ENCODE data around the gene PARVB. TPM values are rescaled to one million over a fixed set of nuclear protein-coding genes. Genes with fewer than 3 reads are reported as not detected.

PARVB gene
- total and polyA plus RNA-seq, 9 of the 15 experiments (the other 6 are each of a cell fraction or from before 2014, with no cell fraction given): 1.1 to 59.2 (median 29.2) TPM

DNA sequence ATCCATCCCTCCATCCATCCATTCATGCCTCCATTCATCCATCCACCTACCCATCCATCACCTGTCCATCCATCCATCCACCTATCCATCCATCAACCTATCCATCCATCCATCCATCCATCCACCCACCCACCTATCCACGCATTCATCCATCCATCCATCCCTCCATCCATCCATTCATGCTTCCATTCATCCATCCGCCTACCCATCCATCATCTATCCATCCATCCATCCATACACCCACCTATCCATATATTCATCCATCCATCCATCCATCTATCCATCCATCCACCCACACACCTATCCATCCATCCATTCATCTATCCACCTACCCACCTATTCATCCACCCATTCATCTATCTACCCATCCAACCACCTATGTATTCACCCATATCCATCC lies 170.5 kb downstream of the PARVB start (continued):
- TF ChIP-seq, protein P1, sequence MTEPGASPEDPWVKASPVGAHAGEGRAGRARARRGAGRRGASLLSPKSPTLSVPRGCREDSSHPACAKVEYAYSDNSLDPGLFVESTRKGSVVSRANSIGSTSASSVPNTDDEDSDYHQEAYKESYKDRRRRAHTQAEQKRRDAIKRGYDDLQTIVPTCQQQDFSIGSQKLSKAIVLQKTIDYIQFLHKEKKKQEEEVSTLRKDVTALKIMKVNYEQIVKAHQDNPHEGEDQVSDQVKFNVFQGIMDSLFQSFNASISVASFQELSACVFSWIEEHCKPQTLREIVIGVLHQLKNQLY (CRISPR knock-in tag; conservative IDR thresholded peaks at IDR 0.05): no peak

DNA sequence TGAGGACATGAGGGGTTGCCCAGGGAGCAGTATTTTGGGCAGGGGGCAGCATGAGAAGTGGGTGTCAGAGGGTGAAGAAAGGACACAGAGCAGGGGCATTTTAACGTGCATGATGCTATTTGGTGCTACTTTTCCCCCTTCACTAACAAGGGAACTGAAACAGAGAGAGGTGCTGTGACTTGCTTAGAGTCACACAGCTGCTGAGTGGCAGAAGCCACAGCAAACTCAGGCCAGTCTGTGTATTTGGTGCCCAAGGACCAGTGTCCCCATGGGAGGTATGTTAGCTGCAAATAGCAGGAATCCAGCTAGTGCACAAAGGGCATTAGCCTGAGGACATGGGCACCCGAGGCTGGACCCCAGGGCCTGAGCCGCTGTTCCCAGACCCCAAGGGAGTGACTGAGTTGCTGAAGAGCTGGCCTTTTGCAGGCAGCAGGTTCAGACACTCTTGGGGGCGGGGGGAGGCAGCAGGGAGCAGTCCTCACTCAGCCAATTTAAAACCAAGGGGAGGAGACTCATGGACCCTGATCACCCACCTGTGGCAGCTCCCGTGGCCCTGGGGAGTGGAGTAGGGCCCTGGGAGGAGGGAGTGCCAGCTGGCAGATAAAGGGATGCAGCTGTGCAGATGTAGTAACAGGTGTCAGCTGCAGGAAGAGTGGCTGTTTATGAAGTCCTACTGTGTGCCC lies 171.2 kb downstream of the PARVB start:
- no peaks in the 10 kb centered on the region for H3K9me1 ChIP-seq (ENCODE audit: control insufficient read depth, insufficient read depth, low read length)
- no peak for ATAC-seq
- H3K36me3 ChIP-seq (ENCODE audit: control insufficient read depth, insufficient read depth, low read length): no peaks in the 10 kb centered on the region
- TF ChIP-seq POLR2AphosphoS5 (IDR thresholded peaks at IDR 0.05; ENCODE audit: control insufficient read depth, insufficient read depth, low read depth, low read length) (no peak), ZKSCAN8 (CRISPR knock-in tag; IDR thresholded peaks at IDR 0.05) (no peak), MCM2 (IDR thresholded peaks at IDR 0.05; ENCODE audit: low read depth) (no peak), POLR2AphosphoS2 (IDR thresholded peaks at IDR 0.05; ENCODE audit: low read length) (no peak), CEBPB (tag; IDR thresholded peaks at IDR 0.05) (no peak), BMI1 (IDR thresholded peaks at IDR 0.05; ENCODE audit: low read length) (no peak), SRSF9 (IDR thresholded peaks at IDR 0.05; ENCODE audit: borderline replicate concordance, low read depth, low read length) (no peak)
- TF ChIP-seq, protein P2, sequence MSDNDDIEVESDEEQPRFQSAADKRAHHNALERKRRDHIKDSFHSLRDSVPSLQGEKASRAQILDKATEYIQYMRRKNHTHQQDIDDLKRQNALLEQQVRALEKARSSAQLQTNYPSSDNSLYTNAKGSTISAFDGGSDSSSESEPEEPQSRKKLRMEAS (CRISPR knock-in tag; IDR thresholded peaks at IDR 0.05): no peak
- TF ChIP-seq, protein P3, sequence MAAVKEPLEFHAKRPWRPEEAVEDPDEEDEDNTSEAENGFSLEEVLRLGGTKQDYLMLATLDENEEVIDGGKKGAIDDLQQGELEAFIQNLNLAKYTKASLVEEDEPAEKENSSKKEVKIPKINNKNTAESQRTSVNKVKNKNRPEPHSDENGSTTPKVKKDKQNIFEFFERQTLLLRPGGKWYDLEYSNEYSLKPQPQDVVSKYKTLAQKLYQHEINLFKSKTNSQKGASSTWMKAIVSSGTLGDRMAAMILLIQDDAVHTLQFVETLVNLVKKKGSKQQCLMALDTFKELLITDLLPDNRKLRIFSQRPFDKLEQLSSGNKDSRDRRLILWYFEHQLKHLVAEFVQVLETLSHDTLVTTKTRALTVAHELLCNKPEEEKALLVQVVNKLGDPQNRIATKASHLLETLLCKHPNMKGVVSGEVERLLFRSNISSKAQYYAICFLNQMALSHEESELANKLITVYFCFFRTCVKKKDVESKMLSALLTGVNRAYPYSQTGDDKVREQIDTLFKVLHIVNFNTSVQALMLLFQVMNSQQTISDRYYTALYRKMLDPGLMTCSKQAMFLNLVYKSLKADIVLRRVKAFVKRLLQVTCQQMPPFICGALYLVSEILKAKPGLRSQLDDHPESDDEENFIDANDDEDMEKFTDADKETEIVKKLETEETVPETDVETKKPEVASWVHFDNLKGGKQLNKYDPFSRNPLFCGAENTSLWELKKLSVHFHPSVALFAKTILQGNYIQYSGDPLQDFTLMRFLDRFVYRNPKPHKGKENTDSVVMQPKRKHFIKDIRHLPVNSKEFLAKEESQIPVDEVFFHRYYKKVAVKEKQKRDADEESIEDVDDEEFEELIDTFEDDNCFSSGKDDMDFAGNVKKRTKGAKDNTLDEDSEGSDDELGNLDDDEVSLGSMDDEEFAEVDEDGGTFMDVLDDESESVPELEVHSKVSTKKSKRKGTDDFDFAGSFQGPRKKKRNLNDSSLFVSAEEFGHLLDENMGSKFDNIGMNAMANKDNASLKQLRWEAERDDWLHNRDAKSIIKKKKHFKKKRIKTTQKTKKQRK (IDR thresholded peaks at IDR 0.05; ENCODE audit: borderline replicate concordance, low read depth, low read length): no peak
- FAIRE-seq: no peak
- no peak overlapping the region for H2AFZ ChIP-seq (ENCODE audit: low read depth, low read length)
- H3K4me3 ChIP-seq: no peak overlapping the region
- no peak for DNase-seq (ENCODE audit: extremely low read depth in 1 of 4, low spot score in 3 of 4)
- no peak overlapping the region for H3K9ac ChIP-seq (ENCODE audit: insufficient read depth in 1 of 2, low read depth in 2 of 2, low read length in 2 of 2)
- ChIA-PET CTCF (ENCODE audit: low intra/inter-chr PET ratio) (no interaction called here), POLR2A (no interaction called here)
- intact Hi-C loops (cut with micrococcal nuclease) (no loop called here), in situ Hi-C loops (cut with MboI) (no loop called here)
- H3K4me2 ChIP-seq (ENCODE audit: insufficient read depth, low read length): no peak overlapping the region
- no peaks in the 10 kb centered on the region for H3K79me2 ChIP-seq (ENCODE audit: control insufficient read depth, insufficient read depth, low read length)
- no TSS peak for BruUV-seq (replicated peaks)
- WGBS (ENCODE audit: insufficient coverage, low coverage, missing lambda C conversion rate): 0% methylated on average over 3 of the region's 5 CpGs
- H3K27ac ChIP-seq (ENCODE audit: extremely low read depth, low read depth, low read length): no peak overlapping the region
- peaks cover 0 to 4% of the 10 kb centered on the region in 2 experiments; a peak in 2 of 5 replicates for H3K27me3 ChIP-seq (ENCODE audit: control insufficient read depth in 2 of 2, insufficient read depth in 2 of 2, low read length in 2 of 2)
- H3K4me1 ChIP-seq (replicated peaks in 1 of 2; ENCODE audit: control insufficient read depth in 2 of 2, insufficient read depth in 2 of 2, low read length in 2 of 2): peaks cover 0 to 13% of the 10 kb centered on the region in 2 experiments; a peak in 2 of 5 replicates
- no peaks in the 10 kb centered on the region; the same call in 1 of the 2 replicates for H4K20me1 ChIP-seq (replicated peaks; ENCODE audit: control insufficient read depth, insufficient read depth, low read length)
- H3K9me3 ChIP-seq (replicated peaks; ENCODE audit: control insufficient read depth, insufficient read depth, low read depth, low read length): no peaks in the 10 kb centered on the region
